GM21737 (cell line): ENCODE results near the gene ANKK1.

Experiments
- ATAC-seq: cut with Tn5 transposase; IDR thresholded peaks from one replicate; pipeline ENCODE4 v1.9.1; 2021; ENCODE audit warnings: mild to moderate bottlenecking, moderate library complexity; ENCODE audit not compliant: unreplicated experiment

ANKK1 gene

DNA sequence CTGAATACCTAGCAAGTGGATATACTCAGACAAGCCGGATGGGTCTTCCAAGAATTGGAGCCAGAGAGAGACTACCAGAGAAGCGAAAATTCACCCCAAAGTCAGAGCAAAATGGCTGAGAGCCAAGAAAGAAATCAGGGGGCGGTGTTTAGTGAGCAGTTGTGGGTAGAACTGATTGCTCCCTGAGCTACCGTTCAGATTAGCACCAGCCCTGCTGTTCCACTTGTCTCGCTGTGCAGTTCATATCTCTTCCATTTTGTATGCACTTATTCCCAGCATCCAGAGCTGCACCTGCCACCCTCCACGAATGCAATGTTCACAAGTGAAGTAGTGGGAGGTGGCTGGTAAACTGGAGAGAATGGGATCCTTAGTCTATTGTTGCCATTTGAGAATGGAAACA, 62.2 kb downstream of the ANKK1 start:
- no peak for ATAC-seq
